Lower lobe of right lung (tissue), 2 donors: ENCODE data around the gene ARNT2. TPM values are rescaled to one million over a fixed set of nuclear protein-coding genes. Genes with fewer than 3 reads are reported as not detected.
A peak's percentile ranks its signal among the peaks of the same experiment; 100 is the strongest.

Experiments
- ATAC-seq, 2 donors: fragments of 200-7000 bp; cut with Tn5 transposase; one replicate each; pipeline ENCODE4 v1.9.1; 2020 to 2022; ENCODE audit warnings: mild to moderate bottlenecking in 2 of 2, moderate library complexity in 2 of 2
- DNase-seq: peaks from one replicate; pipeline ENCODE4 v3.0.0-alpha.2; 2020
- H3K27ac ChIP-seq: fragments of 200-600 bp; one replicate; pipeline ENCODE4 v1.8.0; 2022
- H3K27me3 ChIP-seq: fragments of 200-600 bp; one replicate; pipeline ENCODE4 v1.8.0; 2022; ENCODE audit warnings: low read depth
- H3K36me3 ChIP-seq: fragments of 200-600 bp; one replicate; pipeline ENCODE4 v1.8.0; 2022; ENCODE audit warnings: mild to moderate bottlenecking
- H3K4me1 ChIP-seq: fragments of 200-600 bp; one replicate; pipeline ENCODE4 v1.8.0; 2022
- H3K4me3 ChIP-seq: fragments of 200-600 bp; one replicate; pipeline ENCODE4 v1.8.0; 2022; ENCODE audit warnings: mild to moderate bottlenecking
- H3K9me3 ChIP-seq: fragments of 200-600 bp; one replicate; pipeline ENCODE4 v1.8.0; 2022
- CTCF ChIP-seq: fragments of 200-600 bp; IDR thresholded peaks from one replicate; pipeline ENCODE4 v1.8.0; 2022; ENCODE audit warnings: antibody characterized with exemption, mild to moderate bottlenecking
- intact Hi-C: fragments of 100-400 bp; cut with DNase I; formaldehyde crosslinking; loops from one replicate; pipeline ENCODE4 v1.11.0; 2022
- total RNA-seq: library from RNA; stranded (reverse); fragmentation: NEBNext Ultra II Directional; extraction: Animal tissue kit (Norgen Biotek cat#: 25700); gene quantifications from one replicate; pipeline ENCODE4 v1.2.1, GENCODE V29; 2021
- donor health status: DM: no; HTN: yes; CAD: no; lungs with severe emphysema.

Gene ARNT2
- total RNA-seq, 1 donor from 2014 or later, result 11.4 TPM

GRCh38 chr15:80531796-80532195 lies 127.6 kb downstream of the ARNT2 start:
- intact Hi-C loops, result no loop called here
- ATAC-seq, result peak; percentile 32 to 49
- peak overlapping the region; percentile 54 for H3K27ac ChIP-seq

GRCh38 chr15:80533790-80534333 lies 129.7 kb downstream of the ARNT2 start:
- no peak for DNase-seq
- Histone ChIP-seq H3K4me3 (no peak overlapping the region), H3K4me1 (peaks cover 21% of the 10 kb centered on the region), H3K27me3 (no peaks in the 10 kb centered on the region), H3K36me3 (no peaks in the 10 kb centered on the region), H3K27ac (no peak overlapping the region), H3K9me3 (no peaks in the 10 kb centered on the region)
- intact Hi-C loops, result no loop called here
- no peak for ATAC-seq
- TF ChIP-seq CTCF, result no peak

More at GRCh38 chr15:80531796-80532195, 127.6 kb downstream of the ARNT2 start:
- peaks cover 21% of the 10 kb centered on the region for H3K4me1 ChIP-seq
- H3K27me3 ChIP-seq, result no peaks in the 10 kb centered on the region
- DNase-seq, result no peak
- H3K9me3 ChIP-seq, result no peaks in the 10 kb centered on the region
- no peaks in the 10 kb centered on the region for H3K36me3 ChIP-seq
- TF ChIP-seq CTCF, result no peak
- no peak overlapping the region for H3K4me3 ChIP-seq

DNA sequence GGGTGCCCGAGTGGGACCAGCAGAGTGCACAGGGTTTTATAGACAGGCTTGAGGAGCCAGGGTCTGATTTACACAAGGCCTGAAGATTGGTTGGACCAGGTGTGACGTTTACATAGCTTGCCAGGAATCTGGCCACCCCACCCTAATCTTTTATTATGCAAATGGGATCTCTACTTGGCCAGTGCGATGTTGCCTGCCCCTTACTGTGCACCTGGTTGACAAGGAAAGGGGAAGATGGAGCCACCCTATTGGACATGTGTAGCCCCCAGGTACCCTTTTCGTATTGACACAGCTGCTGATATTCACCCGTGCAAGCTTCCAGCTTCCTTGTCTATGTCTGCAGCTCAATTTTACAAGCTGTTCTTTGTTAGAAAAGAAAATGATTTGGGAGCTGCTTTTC lies 132.0 kb downstream of the ARNT2 start:
- no peaks in the 10 kb centered on the region for H3K9me3 ChIP-seq
- no peaks in the 10 kb centered on the region for H3K36me3 ChIP-seq
- peaks cover 10% of the 10 kb centered on the region for H3K4me1 ChIP-seq
- DNase-seq, result no peak
- H3K4me3 ChIP-seq, result no peak overlapping the region
- H3K27ac ChIP-seq, result no peak overlapping the region
- no peaks in the 10 kb centered on the region for H3K27me3 ChIP-seq
- intact Hi-C loops, result no loop called here
- TF ChIP-seq CTCF, result no peak
- ATAC-seq, result no peak

- Histone ChIP-seq H3K9me3 (no peaks in the 10 kb centered on the region), H3K4me1 (peaks cover 5% of the 10 kb centered on the region), H3K27me3 (no peaks in the 10 kb centered on the region), H3K36me3 (no peaks in the 10 kb centered on the region), H3K27ac (no peak overlapping the region), H3K4me3 (no peak overlapping the region)
- TF ChIP-seq CTCF, result no peak
- no peak for ATAC-seq
- intact Hi-C loops, result no loop called here
- DNase-seq, result no peak
These were observed 132.5 kb downstream of the ARNT2 start for GRCh38 chr15:80536716-80537115.

GRCh38 chr15:80545078-80545477 lies 140.9 kb downstream of the ARNT2 start:
- ATAC-seq, result no peak
- Histone ChIP-seq H3K9me3 (no peaks in the 10 kb centered on the region), H3K4me3 (no peak overlapping the region), H3K36me3 (no peaks in the 10 kb centered on the region), H3K27ac (no peak overlapping the region), H3K27me3 (no peaks in the 10 kb centered on the region), H3K4me1 (peaks cover 6% of the 10 kb centered on the region)
- intact Hi-C loops, result no loop called here
- no peak for TF ChIP-seq CTCF
- DNase-seq, result no peak

- no peak for ATAC-seq
- Histone ChIP-seq H3K4me1 (peaks cover 19% of the 10 kb centered on the region), H3K27ac (no peak overlapping the region), H3K36me3 (no peaks in the 10 kb centered on the region), H3K9me3 (no peaks in the 10 kb centered on the region), H3K27me3 (no peaks in the 10 kb centered on the region), H3K4me3 (no peak overlapping the region)
- intact Hi-C loops, result no loop called here
- TF ChIP-seq CTCF, result no peak
- DNase-seq, result no peak
These were observed 143.1 kb downstream of the ARNT2 start for GRCh38 chr15:80547264-80547663.
